ENCODE measurements around the gene EZH2. TPM values are rescaled to one million over a fixed set of nuclear protein-coding genes. Genes with fewer than 3 reads are reported as not detected.

EZH2 gene
- total RNA-seq (2022; extraction: Qiagen RNA extraction) = 19.0 to 21.6 TPM (median 19.3 TPM) in 5 replicates

GRCh38 chr7:148884049-148884298, at the start of gene EZH2:
Gene EZH2 (minus strand): TSS chr7:148884291. CDS start chr7:148847298, 36,993 bp downstream.

Other genes with a start within 250 kb of the EZH2 start
- gene CUL1, start 185.4 kb downstream of the EZH2 start, total RNA-seq (2022; extraction: Qiagen RNA extraction) = 50.1 to 56.8 TPM (median 51.1 TPM) in 5 replicates
- 161 to 188 TPM (median 169 TPM) in 5 replicates for gene PDIA4, start 144.2 kb upstream of the EZH2 start, total RNA-seq (2022; extraction: Qiagen RNA extraction)
- 6.1 to 6.6 TPM (median 6.3 TPM) in 5 replicates for gene ZNF786, start 206.4 kb upstream of the EZH2 start, total RNA-seq (2022; extraction: Qiagen RNA extraction)
- 1.2 to 1.4 TPM (median 1.3 TPM) in 5 replicates for gene ZNF425, start 242.0 kb upstream of the EZH2 start, total RNA-seq (2022; extraction: Qiagen RNA extraction)